OCI-LY3 (cell line): ENCODE data around the gene COL1A1.

Experiments used
- CTCF ChIP-seq: fragments of 200-600, 300-600 bp; sonication (generic); IDR thresholded peaks from 2 replicates; pipeline ENCODE4 v1.5.1; 2014; ENCODE audit warnings: antibody characterized with exemption, low read length, low read depth
- EZH2phosphoT487 ChIP-seq: fragments of 200-600 bp; shearing (Covaris generic); IDR thresholded peaks from 2 replicates; pipeline ENCODE4 v1.6.1; 2018; ENCODE audit warnings: antibody characterized with exemption, mixed run types, low read depth

DNA sequence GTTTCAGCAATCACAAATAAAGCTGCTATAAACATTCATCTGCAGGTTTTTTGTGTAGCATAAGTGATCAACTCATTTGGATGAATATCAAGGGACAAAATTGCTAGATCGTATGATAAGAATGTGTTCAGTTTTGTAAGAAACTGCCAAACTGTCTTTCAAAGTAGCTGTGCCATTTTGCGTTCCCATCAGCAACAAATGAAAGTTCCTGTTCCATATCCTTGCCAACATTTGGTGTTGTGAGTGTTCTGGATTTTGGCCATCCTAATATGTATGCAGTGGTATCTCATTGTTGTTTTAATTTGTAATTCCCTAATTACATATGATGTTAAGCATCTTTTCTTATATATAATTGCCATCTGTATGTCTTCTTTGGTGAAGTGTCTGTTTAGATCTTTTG is 36.5 kb upstream of the COL1A1 start:
- no peak for TF ChIP-seq CTCF
- no peak for TF ChIP-seq EZH2phosphoT487
